HG03280 (cell line): Measurements from ENCODE around the gene RTN4RL1.

Source experiments
- ATAC-seq: cut with Tn5 transposase; IDR thresholded peaks from one replicate; pipeline ENCODE4 v1.9.1; 2021; ENCODE audit warnings: mild to moderate bottlenecking, moderate library complexity; ENCODE audit not compliant: unreplicated experiment

RTN4RL1 gene

GRCh38 chr17:1951920-1952319 is 73.2 kb downstream of the RTN4RL1 start:
- no peak for ATAC-seq

DNA sequence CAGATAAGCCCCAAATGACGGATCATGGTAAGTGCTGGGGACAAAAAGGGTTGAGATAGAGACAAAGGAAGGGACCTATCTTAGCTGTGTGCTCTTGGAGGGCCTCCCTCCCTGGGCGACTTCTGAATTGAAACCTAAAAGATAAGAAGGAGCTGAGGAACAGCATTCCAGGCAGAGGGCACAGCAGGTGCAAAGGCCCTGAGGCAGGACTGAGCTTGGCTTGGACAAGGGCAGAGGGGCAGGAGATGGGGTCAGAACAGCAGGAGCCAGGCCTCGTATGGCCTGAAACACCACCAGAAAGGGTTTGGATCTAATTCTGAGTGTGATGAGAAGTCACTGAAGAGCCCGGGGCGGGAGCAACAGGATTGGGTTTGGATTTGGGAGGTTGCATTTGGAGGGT is 75.4 kb downstream of the RTN4RL1 start:
- no peak for ATAC-seq

DNA sequence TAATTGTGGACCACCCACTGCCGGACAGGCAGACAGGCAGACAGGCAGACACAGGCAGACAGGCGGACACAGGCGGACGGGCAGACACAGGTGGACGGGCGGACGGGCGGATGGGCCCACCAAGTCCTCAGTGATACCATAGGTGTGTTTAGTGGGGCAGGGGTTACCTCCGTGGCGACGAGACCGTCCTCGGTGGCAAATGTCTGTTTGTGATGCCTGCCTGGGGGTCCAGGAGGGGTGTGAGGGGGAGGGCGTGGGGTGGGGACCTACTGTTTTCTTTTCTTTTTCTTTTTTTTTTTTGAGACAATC is 76.7 kb downstream of the RTN4RL1 start:
- ATAC-seq = no peak

DNA sequence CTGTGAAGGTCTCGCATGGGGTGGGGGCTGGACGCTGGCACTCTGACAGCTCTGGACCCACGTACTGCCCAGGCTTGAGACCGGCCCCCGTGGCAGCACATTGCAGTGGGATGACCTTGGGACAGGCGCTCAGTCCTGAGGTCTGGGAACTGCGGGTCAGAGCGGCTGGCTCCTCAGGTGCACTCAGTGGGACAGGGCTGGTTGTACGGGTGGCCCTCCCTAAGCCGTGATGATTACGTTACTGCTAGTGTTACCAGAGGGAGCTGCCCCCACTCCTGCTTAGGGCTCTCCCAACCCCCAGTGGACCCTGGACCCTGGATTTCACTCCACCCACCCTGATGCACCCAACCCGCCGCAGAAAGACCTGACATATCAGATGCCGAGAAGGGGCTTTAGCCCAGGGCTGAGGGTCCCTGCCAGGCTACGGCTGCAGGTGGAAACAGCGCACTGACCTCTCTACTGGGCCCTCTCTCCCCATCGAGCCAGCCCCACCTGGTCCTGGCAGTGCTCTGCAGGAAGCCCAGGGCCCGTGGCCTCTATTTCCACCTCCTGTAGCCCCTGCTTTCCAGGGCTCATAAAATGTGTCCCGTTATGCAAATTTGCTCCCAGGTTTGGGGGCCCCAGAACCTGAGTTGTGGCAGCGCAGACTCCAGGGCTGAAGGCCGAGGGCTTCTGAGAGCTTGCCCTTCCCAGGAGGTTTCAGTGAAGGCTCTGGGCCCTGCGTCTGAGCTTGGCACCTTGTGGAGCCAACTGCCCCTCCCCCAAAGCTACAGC is 77.2 kb downstream of the RTN4RL1 start:
- ATAC-seq = no peak

GRCh38 chr17:1947229-1947742 is 77.8 kb downstream of the RTN4RL1 start:
- no peak for ATAC-seq

DNA sequence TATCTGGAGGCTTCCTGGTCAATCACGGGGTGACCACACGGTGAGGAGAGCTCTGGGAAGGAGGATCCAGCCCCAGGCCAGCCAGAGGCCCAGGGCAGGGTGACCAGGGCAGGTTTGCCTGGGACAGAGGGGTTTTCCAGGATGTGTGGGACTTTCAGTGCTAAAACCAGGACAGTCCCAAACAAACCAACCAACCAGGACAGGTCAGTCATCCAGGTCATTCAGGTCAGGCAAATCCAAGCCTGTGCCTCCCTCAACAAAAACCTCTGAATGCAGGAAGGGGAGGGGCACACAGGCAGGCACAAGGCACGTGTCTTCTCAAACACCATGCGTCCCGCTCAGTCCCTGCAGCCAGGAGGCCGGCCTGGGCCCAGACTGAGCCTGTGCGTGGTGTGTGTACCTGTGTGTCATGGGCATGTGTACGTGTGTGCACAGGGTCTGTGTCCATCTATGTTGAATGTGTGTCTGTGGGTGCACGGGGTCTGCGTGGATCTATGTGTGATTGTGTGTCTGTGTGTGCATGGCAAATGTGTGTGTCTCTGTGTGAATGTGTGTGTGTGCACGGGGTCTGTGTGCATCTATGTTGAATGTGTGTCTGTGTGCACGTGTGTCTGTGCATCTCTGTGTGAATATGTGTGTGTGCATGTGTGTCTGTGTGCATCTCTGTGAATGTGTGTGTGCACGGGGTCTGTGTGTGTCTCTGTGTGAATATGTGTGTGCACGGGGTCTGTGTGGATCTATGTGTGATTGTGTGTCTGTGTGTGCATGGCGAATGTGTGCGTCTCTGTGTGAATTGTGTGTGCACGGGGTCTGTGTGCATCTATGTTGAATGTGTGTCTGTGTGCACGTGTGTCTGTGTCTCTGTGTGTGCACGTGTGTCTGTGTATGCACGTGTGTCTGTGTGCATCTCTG is 78.9 kb downstream of the RTN4RL1 start:
- no peak for ATAC-seq

- ATAC-seq = no peak
Measured at GRCh38 chr17:1945621-1946020, 79.5 kb downstream of the RTN4RL1 start.

DNA sequence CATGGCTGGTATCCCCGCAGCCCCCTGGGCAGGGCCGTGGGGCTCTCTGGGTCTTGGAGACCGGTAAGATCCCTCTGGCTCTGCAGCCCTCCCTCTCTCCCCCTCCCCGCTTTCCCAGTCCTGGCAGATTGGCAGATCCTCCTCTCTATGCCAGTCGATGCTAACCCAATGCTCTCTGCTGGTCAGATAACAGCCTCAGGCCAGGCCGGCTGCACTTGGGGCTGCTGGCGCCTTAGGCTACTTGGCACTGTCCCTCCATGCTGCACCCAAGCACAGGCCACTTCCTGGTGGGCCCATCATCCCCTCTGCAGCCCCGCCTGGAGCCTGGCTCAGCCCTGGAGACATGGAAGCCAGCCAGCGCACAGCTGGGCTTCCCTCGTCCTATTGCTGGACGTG is 81.7 kb downstream of the RTN4RL1 start:
- ATAC-seq = no peak

GRCh38 chr17:1942666-1943435 is 82.3 kb downstream of the RTN4RL1 start:
- ATAC-seq = no peak

DNA sequence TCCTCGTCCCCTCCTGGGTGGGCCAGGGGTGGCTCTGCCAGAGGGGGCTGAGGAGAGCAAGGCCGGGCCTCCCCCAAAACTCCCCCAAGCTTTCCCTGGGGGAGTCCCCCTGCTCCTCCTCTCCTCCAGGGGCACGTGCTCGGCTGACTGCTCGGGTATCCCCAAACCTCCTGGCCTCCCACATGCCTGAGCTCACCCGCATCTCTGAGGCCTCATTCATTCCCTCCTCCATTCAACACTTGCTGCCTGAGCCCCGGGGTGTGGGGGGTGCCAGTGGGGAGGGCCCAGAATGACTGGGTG is 83.1 kb downstream of the RTN4RL1 start:
- ATAC-seq = no peak

- ATAC-seq = no peak
Measured at GRCh38 chr17:1941272-1942065, 83.7 kb downstream of the RTN4RL1 start.

DNA sequence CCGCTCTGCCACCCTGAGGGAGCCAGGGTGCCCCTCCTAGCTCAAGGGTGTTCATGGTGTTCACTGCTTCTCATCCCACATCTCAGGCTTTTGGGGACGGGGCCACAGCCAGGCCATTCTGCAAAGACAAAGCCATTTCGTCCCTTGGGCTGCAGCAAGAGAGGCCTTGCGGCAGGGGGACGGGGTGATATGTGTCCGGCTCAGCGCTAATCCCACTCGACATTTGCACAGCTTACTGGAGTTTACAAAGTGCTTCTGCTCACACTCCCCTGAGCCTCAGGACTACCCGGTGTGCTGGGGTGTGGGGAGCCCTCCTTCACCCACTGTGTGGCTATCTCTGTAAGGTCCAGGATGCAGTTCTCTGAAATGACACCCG is 84.3 kb downstream of the RTN4RL1 start:
- no peak for ATAC-seq

DNA sequence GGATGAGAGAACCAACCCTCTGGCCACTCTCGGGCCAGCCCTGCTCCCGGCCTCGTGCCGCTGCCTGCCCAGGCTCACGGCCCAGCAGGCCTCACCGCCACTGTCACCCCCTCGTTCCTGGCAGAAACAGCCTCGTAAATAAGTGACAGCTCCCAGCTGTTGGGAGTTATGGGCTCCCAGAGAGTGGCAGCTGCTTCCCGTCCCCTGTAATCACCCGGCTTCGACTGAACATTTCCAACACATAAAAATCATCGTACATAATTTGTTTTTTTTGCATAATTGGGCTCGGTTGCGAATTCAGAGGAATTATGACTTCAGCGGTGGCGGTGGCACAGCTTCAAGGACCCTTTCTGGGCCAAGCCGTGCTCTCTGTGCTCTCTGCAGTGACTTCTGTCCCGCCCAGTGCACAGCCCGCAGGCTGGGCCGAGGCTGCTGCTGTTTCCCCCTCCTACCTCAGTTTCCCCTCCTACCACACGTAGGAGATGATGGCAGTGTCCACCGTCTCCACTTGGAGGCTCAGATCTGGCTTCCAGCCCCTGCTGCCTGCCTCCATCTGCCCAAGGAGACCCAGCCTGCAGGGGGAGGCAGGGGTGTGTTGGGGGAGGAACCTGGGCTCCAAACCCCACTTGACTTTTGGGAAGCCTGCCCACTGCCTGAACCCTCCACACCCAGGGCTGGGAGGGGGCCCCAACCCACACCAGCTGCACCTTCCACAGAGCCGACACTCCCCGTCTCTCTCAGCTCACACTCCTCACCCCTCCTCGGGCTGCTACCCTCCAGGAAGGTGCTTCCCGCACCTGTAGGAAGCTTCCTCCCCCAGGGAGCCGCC is 84.9 kb downstream of the RTN4RL1 start:
- no peak for ATAC-seq

GRCh38 chr17:1937461-1937860 is 87.7 kb downstream of the RTN4RL1 start:
- ATAC-seq = no peak

GRCh38 chr17:1936766-1937165 is 88.4 kb downstream of the RTN4RL1 start:
- ATAC-seq = no peak

DNA sequence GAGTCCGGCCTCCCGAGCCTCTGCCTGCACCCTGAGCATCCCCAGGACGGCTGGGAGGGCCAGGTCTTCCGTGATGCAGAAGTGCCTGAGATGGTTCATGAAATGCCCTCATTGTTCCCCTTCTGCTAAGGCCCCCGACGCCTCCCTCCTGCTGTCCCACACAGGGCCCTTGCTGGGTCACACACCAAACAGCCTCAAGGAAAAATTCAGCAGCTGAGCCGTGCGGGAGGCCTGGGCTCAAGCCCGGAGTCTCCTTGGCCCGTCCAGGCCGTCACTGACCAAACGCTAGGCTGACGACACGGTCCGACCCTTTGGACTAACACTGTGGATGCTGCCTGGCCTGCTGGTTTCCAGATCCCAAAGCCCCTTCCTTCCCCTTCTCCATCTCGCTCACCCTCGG is 90.2 kb downstream of the RTN4RL1 start:
- ATAC-seq = no peak

- no peak for ATAC-seq
Measured at GRCh38 chr17:1933875-1934715, 91.0 kb downstream of the RTN4RL1 start.

DNA sequence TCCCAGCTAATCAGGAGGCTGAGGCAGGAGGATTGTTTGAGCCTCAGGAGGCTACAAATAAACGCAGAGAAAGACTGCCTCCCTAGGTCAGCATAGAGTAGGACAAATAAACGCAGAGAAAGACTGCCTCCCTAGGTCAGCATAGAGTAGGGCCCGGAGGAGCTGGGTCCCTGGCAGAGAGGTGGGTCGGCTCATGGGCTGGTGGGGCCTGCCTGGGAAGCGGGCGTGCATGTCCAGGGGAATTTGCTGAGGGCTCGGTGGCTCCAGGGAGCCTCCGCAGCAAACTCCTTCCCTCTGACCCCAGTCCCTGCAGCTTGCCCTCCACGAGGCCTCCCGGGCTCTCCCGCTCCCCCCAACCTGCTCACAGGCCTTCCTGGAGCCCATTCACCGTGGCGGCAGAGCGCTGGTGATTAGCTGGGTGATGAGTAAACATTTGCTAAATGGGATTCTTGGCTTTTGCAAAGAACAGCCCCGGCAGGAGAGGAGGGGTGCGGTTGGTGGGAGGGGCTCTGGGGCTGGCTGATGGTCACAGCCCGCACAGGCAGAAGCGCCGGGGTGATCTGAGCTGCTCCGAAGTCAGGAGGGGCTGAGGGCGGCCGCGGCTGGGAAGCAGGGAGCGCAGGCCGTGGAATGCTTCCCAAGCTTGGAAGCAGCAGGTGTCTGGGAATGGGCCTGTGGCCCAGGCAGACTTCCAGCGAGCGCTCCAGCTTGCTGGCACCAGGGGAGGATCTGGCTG is 93.1 kb downstream of the RTN4RL1 start:
- no peak for ATAC-seq

DNA sequence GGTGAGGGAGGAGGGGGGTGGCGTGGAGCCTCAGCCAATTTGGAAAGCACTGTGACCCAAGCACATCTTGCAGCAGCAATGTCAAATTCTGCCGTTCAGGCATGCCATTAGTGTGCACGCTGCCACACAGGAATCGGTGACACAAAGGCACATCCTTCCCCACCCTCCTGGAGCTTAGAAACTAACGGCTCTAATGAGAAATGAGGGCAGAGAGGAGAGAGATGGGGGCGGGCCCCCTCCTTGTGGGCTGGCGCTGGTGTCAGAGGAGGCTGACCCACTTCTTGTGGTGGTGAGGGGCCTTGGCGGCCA is 94.8 kb downstream of the RTN4RL1 start:
- no peak for ATAC-seq
